Breast epithelium (tissue), 3 donors: ENCODE measurements around the gene SPIB.

Source experiments
- CTCF ChIP-seq, 3 donors: fragments of 450-650 bp; IDR thresholded peaks; one replicate each; pipeline ENCODE4 v1.5.1; 2016 to 2017; ENCODE audit warnings: antibody characterized with exemption in 3 of 3, mild to moderate bottlenecking in 3 of 3, moderate library complexity in 3 of 3
- POLR2A ChIP-seq: fragments of 450-650 bp; IDR thresholded peaks from one replicate; pipeline ENCODE4 v1.6.1; 2016; ENCODE audit warnings: antibody characterized with exemption, mild to moderate bottlenecking, moderate library complexity
- POLR2AphosphoS5 ChIP-seq, 3 donors: sonication (generic); formaldehyde crosslinking; IDR thresholded peaks; one replicate each; pipeline ENCODE4 v1.6.1; 2017; ENCODE audit warnings: antibody characterized with exemption in 3 of 3

DNA sequence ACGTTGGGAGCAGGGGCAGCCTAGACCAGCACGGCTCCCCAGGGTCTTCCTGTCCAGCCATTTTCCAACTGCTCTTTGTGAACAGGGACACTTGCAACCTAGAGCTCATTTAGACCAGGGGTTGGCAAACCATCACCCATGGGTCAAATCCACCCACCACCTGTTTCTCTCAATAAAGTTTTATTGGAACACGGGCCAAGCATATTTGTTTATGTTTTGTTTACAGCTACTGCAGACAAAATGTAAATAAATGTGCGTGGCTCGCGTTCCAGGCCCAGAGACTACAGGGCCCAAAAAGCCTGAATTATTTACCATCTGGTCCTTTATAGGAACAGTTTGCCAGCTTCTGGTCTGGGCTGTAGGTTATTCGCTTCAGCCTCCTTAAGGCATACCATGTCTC, 44.2 kb downstream of the SPIB start:
- TF ChIP-seq CTCF (IDR thresholded peaks at IDR 0.05) (no peak), POLR2A (no peak), POLR2AphosphoS5 (IDR thresholded peaks at IDR 0.05) (no peak)
